ENCODE data around the gene CCDC121.

The CCDC121 gene, protein sequence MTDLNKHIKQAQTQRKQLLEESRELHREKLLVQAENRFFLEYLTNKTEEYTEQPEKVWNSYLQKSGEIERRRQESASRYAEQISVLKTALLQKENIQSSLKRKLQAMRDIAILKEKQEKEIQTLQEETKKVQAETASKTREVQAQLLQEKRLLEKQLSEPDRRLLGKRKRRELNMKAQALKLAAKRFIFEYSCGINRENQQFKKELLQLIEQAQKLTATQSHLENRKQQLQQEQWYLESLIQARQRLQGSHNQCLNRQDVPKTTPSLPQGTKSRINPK

DNA sequence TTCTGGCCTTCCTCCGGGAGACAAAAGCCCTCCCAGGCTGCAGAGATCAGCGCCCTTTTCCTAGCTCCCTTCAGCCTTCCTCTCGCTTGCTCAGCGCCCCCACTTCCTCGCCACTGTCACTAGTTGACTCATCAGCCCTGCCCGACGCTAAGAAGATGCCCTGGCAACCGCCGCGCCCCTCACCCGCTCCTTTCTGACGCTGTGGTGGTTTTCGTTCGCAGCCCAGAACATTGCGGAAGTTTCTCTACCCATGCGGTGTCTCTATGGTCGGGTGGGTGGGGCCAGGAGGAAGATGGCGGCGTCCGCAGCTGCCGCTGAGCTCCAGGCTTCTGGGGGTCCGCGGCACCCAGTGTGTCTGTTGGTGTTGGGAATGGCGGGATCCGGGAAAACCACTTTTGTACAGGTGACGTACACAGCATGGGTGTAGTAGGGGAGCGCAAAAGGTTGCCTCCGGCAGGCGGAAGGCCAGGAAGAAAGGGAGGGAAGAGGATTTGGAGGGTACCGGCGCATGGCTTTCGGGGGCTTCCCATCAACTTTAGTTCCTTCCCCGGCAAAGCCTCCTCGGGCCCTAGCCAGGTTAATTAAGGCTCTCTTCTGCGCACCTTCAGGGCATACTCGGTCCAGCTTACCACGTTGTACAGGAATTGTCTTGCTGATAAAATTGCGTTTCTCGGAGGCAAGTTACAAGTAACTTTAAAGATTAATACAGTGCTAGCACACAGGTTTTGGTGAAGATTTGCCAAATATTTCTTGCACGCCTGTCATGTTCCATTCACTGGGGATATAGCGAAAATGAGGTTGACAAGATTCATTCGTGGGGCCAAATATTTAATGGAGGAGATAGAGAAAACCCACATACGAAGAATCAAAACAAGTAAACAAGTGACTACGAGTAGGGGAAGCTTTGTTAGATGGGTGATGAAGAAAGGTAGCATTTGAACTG lies at the start of gene CCDC121, which contains the start of gene GPN1:
TSS of gene CCDC121 (minus strand) at position 246 of the 943 bp plus-strand sequence. CDS start 1,213 bp downstream, outside the sequence.
TSS of gene GPN1 (plus strand) at position 284 of the 943 bp plus-strand sequence. CDS start at position 293, 9 bp downstream.
- peak; percentile 73 to 87 for DNase-seq

DNA sequence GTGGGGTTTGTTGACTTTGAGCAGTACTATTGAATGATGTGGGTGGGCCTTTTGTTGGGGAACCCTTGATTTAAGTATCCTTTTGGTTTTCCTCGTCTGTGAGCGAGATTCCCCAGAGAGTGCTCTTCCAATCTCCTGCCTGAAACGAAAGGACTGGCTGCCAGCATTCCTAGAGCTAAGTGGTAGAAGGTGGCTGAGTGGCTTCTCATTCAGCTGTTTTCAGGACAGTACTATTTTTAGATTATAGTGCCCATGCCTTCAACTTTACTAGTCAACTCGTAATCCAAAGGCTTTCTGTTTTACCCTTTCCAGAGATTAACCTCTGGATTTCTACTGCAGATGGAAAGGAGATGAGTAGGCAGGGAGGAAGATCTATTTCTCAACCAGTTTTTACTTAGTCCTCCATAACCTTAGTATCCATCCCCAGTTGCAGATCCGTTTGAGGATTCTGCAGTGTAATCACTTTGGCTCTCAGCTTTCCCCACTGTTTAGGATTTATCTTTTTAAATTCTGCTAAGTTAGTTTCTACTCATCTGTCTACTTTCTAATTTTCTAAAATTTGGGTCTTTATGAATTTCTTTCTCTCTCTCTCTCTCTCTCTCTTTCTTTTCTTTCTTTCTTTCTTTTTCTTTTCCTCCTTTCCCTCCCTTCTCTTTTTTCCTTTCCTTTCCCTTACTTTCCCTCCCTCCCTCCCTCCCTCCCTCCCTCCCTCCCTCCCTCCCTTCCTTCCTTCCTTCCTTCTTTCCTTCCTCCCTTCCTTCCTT lies 44.1 kb upstream of the CCDC121 start:
- no peak for DNase-seq

GRCh38 chr2:27671235-27671634 lies 42.4 kb upstream of the CCDC121 start:
- DNase-seq, result no peak

DNA sequence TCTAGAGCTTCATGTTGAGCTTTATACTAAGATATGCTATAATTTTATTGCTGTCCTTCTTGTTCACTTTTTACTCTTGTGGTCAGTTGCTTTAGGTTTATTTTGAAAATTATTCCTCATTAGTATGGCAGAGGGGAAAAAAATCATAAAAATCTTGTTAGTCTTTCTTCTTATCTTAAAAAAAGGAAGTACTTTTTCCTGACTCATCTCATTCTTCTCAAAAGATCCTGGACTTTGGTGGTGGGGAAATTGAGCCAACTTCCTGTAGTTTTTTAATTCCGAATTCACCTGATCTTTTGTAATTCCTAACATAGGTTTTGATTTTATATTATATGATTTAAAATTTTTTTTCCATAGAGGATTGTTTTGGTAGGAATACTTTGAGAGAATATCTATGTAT lies 38.6 kb upstream of the CCDC121 start:
- no peak for DNase-seq

- DNase-seq, result no peak
Measured at GRCh38 chr2:27664622-27665363, 36.0 kb upstream of the CCDC121 start.

DNA sequence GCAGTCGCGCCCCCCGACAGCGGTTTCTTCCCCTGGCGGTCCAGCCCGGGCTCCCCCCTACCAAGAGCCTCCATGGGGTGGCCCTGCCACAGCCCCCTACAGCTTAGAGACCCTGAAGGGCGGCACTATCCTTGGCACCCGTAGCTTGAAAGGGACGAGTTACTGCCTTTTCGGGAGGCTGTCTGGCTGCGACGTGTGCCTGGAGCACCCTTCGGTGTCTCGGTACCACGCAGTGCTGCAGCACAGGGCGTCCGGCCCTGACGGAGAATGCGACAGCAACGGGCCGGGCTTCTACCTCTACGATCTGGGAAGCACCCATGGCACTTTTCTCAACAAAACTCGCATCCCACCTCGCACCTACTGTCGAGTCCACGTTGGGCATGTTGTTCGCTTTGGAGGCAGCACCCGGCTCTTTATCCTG lies 35.4 kb upstream of the CCDC121 start:
- no peak for DNase-seq

- peak; percentile 92 to 94 for DNase-seq
Measured at GRCh38 chr2:27663285-27664153, 34.7 kb upstream of the CCDC121 start, which contains the start of the genes SLC4A1AP and SUPT7L. Gene SLC4A1AP (plus strand): TSS chr2:27663889. CDS start chr2:27663915, 26 bp downstream. Gene SUPT7L (minus strand): TSS chr2:27663614. CDS start chr2:27662192, 1,422 bp downstream.

DNA sequence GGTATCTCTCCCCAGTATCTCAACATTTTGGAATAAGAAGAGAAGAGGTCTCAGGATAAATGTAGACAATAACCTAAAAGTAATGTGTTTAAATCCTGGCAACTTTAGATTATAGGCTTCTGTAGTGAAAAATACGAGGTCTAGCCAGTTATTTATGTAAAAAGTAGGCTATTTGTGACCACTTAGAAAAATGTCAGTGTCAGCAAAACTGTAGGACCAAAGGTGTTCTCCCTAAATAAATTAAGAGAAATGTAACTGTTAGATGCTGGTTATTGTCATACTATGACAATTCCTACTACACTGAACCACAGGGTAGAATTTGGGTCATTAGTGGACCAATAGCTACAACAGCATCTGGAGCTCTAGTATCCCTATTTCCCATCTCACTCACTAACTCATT lies 32.6 kb upstream of the CCDC121 start:
- no peak for DNase-seq

DNA sequence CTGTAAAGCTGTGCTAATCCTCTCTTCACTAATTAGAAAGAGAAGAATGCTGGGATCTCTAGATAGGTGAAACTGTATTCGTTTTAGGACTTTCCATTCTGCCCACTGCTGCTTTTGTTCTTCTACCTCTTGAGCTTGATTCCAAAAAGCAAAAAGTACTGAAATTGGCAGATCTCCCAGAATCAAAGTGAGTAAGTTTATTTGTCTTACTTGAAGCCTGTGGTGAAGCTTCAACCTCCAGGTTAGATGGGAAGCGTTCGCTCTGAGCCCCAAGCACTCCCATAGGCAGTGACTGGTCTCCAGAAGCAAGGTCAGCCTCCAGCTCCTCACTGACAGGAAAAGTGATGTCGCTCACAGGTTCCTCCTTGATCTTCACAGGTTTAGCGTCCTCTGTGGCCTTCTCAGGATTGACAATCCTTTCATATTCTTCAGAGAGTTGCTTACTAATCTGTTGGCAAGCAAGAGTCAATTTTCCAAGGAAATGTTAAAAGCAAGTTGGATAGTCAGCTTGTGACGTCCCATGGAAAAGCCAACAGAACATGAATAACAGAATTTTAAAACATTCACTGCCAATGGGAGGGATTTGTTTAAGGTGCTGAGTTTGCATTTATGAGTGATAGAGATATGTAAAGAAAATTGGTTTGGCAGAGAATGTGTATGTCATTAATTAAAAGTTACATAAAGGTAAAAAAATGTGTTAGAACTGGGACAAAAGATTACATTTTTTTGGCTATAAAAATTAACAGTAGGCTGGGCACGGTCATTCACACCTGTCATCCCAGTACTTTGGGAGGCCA lies 26.5 kb upstream of the CCDC121 start:
- DNase-seq, result no peak

DNA sequence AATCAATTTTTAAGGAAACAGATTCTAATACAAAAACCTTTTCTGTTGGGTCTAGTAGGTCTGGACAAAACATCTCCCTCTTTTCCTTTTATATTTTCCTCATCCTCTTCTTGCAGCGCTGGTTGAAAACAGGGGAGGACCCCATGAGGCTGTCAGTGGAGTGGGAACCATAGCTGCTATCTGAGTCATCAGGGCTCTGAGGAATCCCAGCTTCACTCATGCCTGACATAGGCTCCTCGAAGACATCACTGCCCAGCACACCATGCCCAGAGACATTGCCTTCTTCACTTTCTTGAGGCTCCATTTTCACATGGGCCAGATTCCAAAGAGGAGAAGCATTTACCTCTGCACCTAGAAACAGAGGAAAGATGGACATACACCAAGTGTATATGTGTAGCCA lies 24.6 kb upstream of the CCDC121 start:
- no peak for DNase-seq

DNA sequence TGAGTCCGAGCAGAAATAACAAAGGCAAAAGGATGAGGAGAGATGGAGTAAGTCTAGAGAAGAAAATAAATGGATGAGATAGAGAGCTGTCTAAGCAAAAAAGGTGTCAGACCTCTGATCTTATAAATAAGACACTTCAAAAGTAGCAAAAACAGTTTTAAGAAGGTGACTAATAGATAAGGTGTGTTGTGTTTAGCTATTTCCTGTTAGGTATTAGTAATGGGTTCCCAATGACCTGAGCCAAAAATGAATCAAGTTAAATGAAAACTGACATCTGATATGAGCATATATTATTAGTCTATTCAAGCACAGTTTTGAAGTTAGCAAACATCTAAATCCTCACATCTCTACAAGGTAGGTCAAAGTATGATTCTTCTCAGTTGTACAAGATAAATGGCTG lies 24.0 kb upstream of the CCDC121 start:
- DNase-seq, result no peak

DNA sequence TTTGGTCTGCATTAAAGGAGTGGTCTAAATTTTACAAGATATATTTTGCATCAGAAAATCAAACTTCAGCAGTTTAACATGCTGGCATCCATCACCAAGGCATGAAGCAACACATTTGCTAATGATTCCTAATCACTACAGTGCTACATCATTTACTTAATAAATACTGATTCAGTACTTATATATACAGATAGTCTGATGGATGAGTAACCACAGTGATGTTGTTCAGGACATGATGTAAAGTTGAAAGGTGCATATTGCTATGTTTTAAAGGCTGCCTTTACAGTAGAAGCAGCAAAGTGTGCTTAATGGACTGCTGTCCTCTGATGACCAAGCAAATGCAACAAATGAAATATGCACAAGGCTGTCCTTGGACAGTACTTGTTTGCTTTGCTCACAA lies 23.5 kb upstream of the CCDC121 start:
- DNase-seq, result no peak

DNA sequence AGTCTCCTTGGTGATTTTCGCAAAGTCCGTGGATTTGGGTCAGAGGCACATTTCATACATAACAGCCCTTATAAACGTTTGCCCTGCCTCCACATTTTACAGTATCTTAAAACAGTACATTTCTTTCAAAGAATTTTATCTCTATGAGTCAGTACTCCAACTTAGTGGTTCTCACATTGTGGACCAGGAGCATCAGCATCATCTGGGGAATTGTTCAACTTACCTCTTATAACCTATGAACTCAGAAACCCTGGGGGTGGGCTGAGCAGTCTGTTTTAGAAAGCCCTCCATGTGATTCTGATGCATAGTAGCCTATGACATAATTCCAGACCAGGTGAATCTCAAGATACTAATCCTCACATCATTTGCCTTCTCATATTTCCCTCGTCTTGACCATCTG lies 22.2 kb upstream of the CCDC121 start:
- DNase-seq, result peak; percentile 64 to 85

DNA sequence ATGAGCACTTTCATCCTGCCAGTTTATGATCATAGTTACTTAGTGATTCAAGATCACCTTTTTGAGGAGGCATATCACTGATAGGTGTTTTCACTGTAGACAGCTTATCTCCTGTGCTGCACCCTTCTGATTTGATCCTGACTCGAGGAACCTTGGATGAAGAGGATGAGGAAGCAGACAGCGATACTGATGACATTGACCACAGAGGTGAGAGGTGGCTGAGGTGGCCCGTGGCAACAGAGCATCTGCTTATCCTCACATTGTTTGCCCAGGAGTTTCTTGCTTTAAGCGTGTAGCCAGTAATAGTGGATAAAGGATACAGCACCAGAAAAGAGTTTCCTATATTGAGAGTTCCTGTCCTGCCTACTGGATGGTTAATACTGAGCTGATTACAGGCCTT lies 18.9 kb upstream of the CCDC121 start:
- DNase-seq, result no peak

DNA sequence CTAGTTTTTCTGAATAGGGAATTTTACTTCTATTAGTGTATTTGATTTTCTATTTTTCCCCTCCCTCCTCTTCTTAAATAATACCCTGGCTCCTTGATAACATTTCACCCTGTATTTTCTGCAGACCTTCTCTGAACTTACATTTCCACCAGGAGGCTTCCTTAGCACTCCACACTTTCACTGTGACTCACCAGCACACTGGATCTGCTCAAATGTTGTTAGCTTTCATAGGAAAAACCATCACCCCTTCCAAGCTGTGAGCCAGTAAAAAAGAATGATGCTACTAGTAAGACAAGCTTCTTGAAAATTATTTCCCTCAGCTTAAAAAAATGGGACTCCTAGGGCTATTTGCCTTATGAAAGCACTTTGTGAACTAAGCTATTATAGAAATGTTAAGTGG lies 18.5 kb upstream of the CCDC121 start:
- no peak for DNase-seq

DNA sequence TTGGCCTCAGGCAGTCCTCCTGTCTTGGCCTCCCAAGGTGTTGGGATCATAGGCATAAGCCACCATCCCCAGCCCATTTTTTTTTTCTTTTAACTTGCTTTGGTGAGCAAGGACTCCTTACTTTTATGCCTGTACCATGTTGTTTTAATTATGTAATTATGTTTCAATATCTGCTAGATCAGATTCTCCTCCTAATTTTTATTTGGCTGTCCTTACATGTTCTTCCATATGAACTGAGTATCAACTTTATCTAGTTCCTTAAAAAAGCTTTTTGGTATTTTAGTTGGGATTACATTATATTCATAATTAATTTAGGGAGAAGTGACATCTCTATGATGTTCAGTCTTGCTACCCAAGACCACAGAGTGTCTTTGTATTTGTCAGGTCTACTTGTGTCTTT lies 16.4 kb upstream of the CCDC121 start:
- DNase-seq, result no peak

DNA sequence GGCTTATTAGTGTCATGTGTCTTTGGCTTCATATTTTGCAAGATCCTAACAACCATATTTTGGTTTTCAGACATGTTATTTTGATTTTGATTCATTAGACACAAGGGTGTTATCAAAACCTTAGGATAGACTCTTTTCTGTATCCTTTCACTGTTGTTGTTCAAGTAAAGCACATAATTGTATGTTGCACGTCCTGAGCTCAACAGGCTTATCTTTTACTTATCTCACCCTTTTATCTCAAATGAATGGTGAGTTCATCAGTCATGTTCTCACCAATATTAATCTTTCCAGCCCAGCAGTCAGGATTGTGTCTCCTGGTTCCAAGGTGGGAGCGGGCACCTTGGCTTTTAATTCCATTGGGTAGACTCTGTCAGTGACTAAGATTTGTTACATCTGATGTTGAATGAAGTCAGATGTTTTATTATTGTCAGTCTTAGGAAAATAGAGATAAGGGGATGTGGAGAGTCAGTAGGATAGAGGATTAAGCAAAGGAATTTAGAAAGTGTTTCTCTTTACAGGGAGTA lies 12.0 kb upstream of the CCDC121 start:
- no peak for DNase-seq

DNA sequence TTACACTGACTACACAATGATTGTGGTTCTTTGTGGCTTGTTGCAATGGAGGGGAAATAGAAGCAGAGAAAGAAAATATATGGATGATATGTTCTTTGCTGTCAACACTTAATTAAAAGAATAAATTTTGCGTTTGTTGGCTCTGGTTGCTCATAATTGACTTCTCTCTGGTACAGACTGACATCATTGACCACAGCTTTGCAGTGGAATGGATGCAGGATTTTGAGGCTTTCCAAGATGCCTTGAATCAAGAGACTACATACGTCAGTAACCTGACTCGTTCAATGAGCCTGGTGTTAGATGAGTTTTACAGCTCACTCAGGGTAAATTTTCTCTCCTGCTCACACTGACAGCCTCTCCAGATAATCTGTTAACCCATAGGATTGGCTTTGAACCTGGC lies 9.9 kb upstream of the CCDC121 start:
- DNase-seq, result no peak

GRCh38 chr2:27638037-27638637 lies 9.3 kb upstream of the CCDC121 start:
- DNase-seq, result no peak

DNA sequence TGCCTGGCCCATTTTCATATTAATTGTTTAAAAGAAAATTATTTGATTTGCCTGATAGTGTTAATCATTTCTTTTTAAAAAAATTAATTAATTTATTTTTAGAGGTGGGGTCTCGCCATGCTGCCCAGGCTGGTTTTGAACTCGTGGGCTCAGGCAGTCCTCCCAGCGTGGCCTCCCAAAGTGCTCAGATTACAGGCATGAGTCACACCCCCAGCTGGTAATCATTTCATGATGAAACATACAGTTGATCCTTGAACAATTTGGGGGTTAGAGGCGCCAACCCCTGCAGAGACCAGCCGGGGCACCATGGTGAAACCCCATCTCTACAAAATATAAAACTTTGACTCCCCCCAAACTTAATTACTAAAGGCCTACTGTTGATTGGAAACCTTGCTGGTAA lies 8.0 kb upstream of the CCDC121 start:
- no peak for DNase-seq

Data from NCI-H524 (cell line).